HG03095 (cell line): Measurements from ENCODE around the gene NOB1.
"Not testable (repeated sequence)": the region's sequence is repeated elsewhere in the genome, so short reads cannot be mapped to it uniquely, and the experiment has no call there.

Experiments
- ATAC-seq: cut with Tn5 transposase; IDR thresholded peaks from one replicate; pipeline ENCODE4 v1.9.1; 2021; ENCODE audit warnings: moderate library complexity; ENCODE audit not compliant: unreplicated experiment

NOB1 gene

GRCh38 chr16:69761983-69762813, 7.5 kb upstream of the NOB1 start, which contains the start of gene WWP2:
Gene WWP2, plus strand, starts transcription at chr16:69762332. Its CDS starts 24,679 bp downstream, at chr16:69787011.
- ATAC-seq = peak; percentile 64

GRCh38 chr16:69757375-69757774, 2.6 kb upstream of the NOB1 start:
- ATAC-seq = not testable (repeated sequence)

GRCh38 chr16:69756705-69757104, 2.0 kb upstream of the NOB1 start:
- ATAC-seq = no peak

- no peak for ATAC-seq
Measured at GRCh38 chr16:69754143-69754468, 620 bp downstream of the NOB1 start.

GRCh38 chr16:69748694-69749345, 5.9 kb downstream of the NOB1 start:
- no peak for ATAC-seq

GRCh38 chr16:69747115-69747514, 7.6 kb downstream of the NOB1 start:
- ATAC-seq = no peak

GRCh38 chr16:69745959-69746358, 8.8 kb downstream of the NOB1 start:
- no peak for ATAC-seq

- ATAC-seq = no peak
Measured at GRCh38 chr16:69745232-69745612, 9.5 kb downstream of the NOB1 start.

GRCh38 chr16:69744363-69745231, 10.1 kb downstream of the NOB1 start:
- no peak for ATAC-seq

GRCh38 chr16:69741951-69742904, 12.5 kb downstream of the NOB1 start:
- ATAC-seq = no peak

GRCh38 chr16:69741519-69741918, 13.2 kb downstream of the NOB1 start:
- ATAC-seq = no peak

- no peak for ATAC-seq
Measured at GRCh38 chr16:69732101-69732500, 22.6 kb downstream of the NOB1 start.

- ATAC-seq = not testable (repeated sequence)
Measured at GRCh38 chr16:69731280-69731679, 23.4 kb downstream of the NOB1 start.

- not testable (repeated sequence) for ATAC-seq
Measured at GRCh38 chr16:69729030-69729429, 25.7 kb downstream of the NOB1 start.

GRCh38 chr16:69727916-69728270, 26.8 kb downstream of the NOB1 start:
- ATAC-seq = no peak

- peak; percentile 98 for ATAC-seq
Measured at GRCh38 chr16:69726313-69727060, 28.2 kb downstream of the NOB1 start, which contains the start of gene NQO1. Gene NQO1, minus strand, starts transcription at chr16:69726560. Its CDS starts 121 bp downstream, at chr16:69726439.

- ATAC-seq = no peak
Measured at GRCh38 chr16:69725480-69726312, 29.0 kb downstream of the NOB1 start.

- ATAC-seq = no peak
Measured at GRCh38 chr16:69724981-69725479, 29.7 kb downstream of the NOB1 start.
